ENCODE measurements around the gene FAM117B.
"Not testable (repeated sequence)": the region's sequence is repeated elsewhere in the genome, so short reads cannot be mapped to it uniquely, and the experiment has no call there.

Gene FAM117B

DNA sequence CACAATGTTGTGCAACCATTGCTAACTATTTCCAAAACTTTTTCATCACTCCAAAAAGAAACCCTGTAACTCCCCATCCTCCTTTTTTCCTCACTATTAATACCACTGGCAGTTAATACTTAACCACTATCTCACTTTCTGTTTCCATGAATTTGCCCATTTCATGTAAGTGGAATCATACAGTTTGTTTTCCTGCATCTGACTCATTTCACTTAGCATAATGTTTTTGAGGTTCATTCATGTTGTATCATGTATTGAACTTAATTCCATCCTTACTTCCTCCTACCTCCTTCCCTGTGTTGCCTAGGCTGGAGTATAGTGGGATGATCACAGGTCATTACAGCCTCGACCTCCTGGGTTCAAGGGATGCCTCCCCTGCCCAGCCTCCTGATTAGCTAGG, 68.3 kb downstream of the FAM117B start:
- no peak for DNase-seq (ENCODE audit: low read depth in 2 of 2)

GRCh38 chr2:202704248-202704647, 69.5 kb downstream of the FAM117B start:
- DNase-seq (ENCODE audit: low read depth in 2 of 2): no peak

DNA sequence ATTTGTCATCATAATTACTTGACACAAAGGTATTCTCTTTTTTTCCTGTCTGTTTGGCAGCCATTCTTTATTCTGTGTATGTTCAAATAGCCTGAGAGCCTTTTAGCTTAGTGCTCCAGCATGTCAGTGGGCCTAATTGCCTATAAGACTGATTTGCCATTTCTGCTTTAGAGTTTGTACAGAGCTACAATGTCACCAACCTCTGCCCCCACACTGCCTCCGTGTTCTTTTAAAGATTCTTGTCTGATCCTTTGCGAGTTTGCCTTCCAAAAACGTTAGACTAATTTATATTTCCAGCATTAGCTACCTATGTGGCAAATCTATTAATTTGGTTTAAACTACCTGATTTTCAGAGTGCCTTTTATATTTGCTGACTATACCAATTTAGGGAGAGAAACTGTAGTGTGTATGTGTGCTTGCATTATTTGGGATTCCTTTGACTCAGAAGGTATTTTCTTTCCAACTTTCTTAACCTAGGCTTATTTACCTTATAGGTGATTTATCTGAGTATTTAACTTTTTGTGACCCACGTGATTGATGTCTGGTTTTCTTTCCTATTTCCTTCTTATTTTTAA, 70.8 kb downstream of the FAM117B start:
- DNase-seq (ENCODE audit: low read depth in 2 of 2): no peak

DNA sequence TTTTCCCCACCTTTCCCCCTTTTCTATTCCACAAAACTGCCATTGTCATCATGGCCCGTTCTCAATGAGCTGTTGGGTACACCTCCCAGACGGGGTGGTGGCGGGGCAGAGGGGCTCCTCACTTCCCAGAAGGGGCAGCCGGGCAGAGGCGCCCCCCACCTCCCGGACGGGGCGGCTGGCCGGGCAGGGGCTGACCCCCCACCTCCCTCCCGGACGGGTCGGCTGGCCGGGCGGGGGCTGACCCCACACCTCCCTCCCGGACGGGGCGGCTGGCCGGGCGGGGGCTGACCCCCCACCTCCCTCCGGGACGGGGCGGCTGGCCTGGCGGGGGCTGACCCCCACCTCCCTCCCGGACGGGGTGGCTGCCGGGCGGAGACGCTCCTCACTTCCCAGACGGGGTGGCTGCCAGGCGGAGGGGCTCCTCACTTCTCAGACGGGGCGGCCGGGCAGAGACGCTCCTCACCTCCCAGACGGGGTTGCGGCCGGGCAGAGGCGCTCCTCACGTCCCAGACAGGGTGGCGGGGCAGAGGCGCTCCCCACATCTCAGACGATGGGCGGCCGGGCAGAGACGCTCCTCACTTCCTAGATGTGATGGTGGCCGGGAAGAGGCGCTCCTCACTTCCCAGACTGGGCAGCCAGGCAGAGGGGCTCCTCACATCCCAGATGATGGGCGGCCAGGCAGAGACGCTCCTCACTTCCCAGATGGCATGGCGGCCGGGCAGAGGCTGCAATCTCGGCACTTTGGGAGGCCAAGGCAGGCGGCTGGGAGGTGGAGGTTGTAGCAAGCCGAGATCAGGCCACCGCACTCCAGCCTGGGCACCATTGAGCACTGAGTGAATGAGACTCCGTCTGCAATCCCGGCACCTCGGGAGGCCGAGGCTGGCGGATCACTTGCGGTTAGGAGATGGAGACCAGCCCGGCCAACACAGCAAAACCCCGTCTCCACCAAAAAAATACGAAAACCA, 80.5 kb downstream of the FAM117B start:
- not testable (repeated sequence) for DNase-seq (ENCODE audit: low read depth in 2 of 2)

DNA sequence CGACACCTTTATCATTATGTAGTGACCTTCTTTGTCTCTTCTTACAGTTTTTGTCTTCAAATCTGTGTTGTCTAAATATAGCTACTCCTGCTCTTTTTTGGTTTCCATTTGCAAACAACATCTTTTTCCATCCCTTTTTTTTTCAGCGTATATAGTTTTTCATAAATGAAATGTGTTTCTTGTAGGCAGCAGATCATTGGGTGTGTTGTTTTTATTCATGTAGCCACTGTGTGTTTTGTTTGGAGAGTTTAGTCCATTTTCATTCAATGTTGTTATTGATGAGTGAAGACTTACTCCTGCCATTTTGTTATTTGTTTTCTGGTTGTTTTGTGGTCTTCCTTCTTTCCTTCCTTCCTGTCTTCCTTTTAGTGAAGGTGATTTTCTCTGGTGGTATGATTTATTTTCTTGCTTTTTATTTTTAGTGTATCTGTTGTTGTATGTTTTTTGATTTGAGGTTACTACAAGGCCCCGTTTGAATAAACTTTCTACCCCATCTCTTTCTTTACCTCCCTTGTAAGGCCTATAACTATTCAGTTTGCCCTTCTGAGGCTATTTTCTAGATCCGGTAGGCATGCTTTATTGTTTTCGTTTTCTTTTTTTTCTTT, 81.4 kb downstream of the FAM117B start:
- no peak for DNase-seq (ENCODE audit: low read depth in 2 of 2)

DNA sequence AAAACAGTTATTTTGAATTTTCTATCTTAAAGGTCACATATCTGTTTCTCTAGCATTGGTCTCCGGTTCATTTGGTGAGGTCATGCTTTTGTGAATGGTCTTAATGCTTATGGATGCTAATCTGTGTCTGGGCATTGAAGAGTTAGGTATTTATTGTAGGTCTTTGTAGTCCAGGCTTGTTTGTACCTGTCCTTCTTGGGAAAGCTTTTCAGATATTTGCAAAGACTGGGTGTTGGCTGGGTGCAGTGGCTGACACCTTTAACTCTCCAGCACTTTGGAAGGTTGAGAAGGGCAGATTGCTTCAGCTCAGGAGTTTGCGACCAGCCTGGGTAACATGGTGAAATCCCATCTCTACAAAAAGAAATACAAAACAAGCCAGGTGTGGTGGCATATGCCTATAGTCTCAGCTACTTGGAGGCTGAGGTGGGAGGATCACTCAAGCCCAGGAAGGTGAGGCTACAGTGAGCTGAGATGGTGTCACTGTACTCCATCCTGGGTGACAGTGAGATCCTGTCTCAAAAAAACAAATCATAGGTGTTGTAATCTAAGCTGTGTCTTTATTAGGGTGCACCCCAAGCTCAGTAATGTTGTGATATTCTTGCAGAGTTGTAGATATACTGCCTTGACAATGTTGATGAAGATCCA, 82.3 kb downstream of the FAM117B start:
- no peak for DNase-seq (ENCODE audit: low read depth in 2 of 2)

- DNase-seq (ENCODE audit: low read depth in 2 of 2): no peak
Measured at GRCh38 chr2:202717598-202718310, 83.0 kb downstream of the FAM117B start.

DNA sequence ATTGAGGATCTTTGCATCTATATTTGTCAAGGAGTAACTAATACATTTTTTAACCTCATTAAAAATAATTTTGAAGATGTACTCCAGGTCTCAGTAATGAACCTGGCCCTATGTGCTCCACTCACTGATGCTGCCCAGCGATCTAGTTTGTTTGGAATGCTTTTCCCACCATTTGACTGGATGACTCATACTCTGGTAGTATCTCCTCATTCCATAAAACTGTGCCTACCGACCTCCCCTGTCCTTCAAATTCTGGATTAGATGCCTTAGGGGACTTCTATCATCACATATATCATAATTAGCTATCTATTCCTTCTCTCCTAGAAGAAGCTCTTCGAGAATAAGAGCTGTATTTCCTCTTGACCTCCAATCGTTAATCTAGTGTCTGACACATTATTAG, 83.8 kb downstream of the FAM117B start:
- DNase-seq (ENCODE audit: low read depth in 2 of 2): no peak

DNA sequence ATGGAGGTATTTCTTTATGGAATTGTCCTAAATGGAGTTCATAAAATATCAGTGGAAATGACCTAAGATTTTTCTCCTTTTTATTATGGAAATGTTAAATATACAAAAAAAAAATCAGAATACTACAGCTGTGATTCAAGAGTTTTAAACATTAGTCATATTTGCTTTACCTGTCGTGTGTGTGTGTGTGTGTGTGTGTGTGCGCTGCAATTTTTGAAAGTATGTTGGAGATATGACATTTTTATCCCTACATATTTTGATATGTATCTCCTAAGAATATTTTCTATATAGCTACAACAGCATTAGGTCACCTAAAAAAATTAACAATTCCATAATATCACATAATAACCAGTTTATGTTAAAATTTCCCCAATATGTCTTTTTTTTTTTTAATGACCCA, 85.5 kb downstream of the FAM117B start:
- DNase-seq (ENCODE audit: low read depth in 2 of 2): no peak

- DNase-seq (ENCODE audit: low read depth in 2 of 2): no peak
Measured at GRCh38 chr2:202721621-202722020, 86.9 kb downstream of the FAM117B start.

GRCh38 chr2:202723746-202724145, 89.0 kb downstream of the FAM117B start:
- DNase-seq (ENCODE audit: low read depth in 2 of 2): no peak

DNA sequence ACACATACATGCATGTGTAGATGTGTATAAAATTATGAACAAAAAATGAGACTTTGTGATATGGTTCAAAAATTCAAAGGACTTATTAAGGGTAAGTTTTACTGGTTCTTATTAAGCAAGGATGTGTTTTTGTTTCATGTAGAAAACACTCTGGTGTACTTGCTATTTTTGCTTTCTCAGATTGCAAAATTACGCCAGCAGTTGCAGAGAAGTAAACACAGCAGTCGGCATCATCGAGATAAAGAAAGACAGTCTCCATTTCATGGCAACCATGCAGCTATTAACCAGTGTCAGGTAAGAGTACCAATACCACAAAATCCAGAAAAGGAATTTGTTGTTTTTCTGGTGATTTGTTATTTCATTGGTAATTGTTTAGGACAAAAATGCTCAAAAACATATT, 91.3 kb downstream of the FAM117B start:
- no peak for DNase-seq (ENCODE audit: low read depth in 2 of 2)

DNA sequence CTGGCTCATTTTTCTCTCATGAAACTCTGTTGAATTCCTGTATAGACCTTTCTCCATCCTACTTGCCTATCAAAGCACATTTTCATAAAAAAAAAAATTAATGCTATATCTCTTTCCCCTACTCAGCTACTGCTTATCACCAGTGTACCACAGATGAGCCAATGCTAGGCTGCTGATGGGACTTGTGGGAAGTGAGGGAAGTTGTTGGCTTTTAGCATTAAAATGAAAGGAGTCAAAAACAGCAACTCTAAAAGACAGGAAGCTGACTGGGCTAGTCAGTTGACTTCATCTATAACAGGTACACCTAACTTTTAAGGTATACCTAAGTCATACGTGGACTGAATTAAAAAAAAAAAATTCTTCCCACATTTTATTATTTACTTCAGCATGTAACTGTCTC, 102.1 kb downstream of the FAM117B start:
- DNase-seq (ENCODE audit: low read depth in 2 of 2): no peak

DNA sequence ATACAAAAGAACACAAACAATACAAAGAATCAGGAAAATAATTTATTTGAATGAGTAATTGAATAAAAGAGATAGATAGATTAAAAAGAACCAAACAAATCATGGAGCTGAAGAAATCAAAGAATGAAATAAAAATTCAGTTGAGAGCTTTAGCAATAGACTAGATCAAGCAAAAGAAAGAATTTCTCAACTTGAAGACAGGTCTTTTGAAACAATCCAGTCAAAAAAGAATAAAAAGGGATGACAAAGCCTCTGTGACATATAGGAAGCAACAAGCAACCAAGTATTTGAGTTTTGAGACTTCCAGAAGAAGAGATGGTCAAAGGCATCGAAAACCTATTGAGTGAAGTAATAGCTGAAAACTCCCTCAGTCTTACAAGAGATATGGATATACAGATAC, 108.8 kb downstream of the FAM117B start:
- DNase-seq (ENCODE audit: low read depth in 2 of 2): no peak

DNA sequence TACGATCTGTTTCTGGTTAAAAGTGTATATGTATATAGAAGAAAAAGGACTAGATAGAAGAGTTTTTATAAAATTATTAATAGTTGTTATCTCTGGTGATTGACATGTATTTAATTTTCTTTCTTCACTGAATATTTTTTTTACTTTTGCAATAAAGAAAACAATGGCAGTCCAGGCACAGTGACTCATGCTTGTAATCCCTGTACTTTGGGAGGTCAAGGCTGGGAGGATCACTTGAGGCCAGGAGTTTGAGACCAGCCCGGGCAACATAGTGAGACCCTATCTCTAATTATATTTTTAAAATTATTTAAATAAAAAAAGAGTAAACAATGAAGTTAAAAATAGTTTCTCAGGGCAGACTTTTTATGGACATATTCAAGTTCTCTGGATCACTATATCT, 114.7 kb downstream of the FAM117B start:
- no peak for DNase-seq (ENCODE audit: low read depth in 2 of 2)

DNA sequence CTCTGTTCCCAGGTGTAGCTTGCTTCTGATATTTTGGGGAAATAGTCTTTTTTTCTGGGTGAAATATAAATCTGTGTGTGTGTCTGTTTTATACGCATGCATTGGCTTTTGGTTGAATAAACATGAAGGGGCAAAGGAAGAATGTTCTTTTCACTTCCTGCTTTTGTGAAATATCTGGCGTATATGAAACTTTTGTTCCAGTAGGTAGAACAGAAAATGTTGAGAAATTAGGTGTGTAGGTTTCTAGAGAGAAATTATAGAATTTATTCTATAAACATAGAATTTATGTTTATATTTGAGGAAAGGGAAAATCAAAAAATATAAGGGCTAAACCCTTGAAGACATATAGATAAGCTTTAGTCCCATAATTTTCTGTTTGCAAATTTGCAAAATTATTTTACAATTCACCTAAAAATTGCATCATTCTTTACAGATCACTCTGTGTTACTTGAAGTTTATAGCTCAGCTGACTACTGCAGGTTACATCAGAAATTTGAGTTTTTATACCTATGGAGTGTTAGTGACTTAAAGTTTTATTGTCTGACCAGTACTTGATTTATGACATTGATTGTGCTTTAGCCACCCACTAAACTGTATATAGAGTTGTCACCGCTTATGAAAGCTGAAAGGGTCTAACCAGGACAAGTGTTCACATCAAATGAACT, 116.1 kb downstream of the FAM117B start:
- DNase-seq (ENCODE audit: low read depth in 2 of 2): no peak

- no peak for DNase-seq (ENCODE audit: low read depth in 2 of 2)
Measured at GRCh38 chr2:202752071-202752470, 117.3 kb downstream of the FAM117B start.

DNA sequence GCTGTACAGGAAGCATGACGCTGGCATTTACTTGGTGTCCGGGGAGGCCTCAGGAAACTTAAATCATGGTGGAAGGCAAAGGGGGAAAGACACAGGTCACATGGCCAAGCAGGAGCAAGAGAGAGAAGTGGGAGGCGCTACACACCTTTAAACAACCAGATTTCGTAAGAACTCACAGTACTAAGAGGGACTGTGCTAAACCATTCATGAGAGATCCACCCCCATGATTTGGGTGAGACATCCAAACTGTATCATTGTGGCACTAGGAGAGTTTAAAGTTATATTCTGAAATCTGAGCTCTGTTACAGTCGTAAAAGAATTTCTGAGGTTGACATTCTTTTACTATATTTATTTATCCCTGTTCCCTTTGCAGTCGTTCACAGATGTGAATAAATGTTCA, 120.2 kb downstream of the FAM117B start:
- no peak for DNase-seq (ENCODE audit: low read depth in 2 of 2)

DNA sequence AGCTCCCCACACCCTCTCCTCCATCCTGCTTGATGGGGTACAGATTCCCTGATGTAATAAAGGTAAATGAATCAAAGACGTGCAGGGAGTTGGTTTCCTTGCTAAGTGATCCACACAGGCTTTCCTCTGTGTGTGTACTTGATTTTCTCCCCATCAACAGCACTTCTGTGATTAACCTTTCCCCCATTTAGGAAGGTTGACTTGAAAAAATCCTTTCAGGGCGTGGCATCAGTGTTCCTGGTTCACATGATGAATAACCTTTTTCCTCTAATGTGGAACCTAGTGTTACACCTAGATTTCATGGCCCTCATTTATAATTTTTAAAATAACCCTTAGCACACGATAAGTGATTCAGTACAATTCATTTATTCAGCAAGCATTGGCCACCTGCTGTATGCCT, 121.8 kb downstream of the FAM117B start:
- DNase-seq (ENCODE audit: low read depth in 2 of 2): no peak

- no peak for DNase-seq (ENCODE audit: low read depth in 2 of 2)
Measured at GRCh38 chr2:202757339-202757738, 122.6 kb downstream of the FAM117B start.

- no peak for DNase-seq (ENCODE audit: low read depth in 2 of 2)
Measured at GRCh38 chr2:202758128-202758527, 123.4 kb downstream of the FAM117B start.

Measured in activated CD4-positive, alpha-beta T cell treated with anti-CD3 and anti-CD28 coated beads for 24 hours (primary cell).